ENCODE data around the gene ENOX1. TPM values are rescaled to one million over a fixed set of nuclear protein-coding genes. Genes with fewer than 3 reads are reported as not detected.

Gene ENOX1
- total RNA-seq, 4 donors from 2014 or later = 0.27 to 0.83 (median 0.53) TPM; not detected in 1

DNA sequence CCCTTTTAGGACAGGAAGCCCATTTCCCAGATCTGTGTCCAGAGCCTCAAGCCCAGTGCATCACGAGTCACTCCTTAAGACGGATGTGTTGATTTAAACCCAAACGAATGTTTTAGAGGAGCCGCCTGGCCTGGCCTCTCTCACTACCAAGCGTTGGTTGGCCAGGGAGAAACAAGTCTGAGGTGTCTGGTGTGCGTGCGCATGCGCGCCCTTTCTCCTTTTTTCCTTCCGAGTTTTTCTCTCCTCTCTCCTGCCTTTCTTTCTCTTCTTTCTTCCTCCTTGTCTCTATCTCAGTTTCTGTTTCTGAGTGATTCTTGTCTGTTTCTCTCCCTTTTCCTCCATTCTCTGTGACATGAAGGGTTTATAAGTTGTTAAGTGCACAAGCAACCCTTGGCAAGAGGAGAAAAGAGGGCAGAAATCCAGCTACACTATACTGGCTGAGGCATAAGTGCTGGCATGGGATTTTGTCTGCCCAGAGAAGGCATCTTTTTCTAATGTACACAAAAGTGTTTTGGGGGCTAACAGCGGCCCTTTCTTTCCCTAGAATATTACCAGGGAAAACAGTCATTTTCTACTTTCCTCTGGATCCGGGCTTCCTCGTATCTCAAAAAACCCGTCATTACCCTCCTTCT is 592.9 kb downstream of the ENOX1 start:
- Histone ChIP-seq H3K27me3 (no peaks in the 10 kb centered on the region), H3K9me3 (no peaks in the 10 kb centered on the region), H3K36me3 (no peaks in the 10 kb centered on the region), H3K27ac (no peak overlapping the region), H3K4me1 (no peaks in the 10 kb centered on the region), H3K4me3 (no peak overlapping the region)
- TF ChIP-seq CTCF (IDR thresholded peaks at IDR 0.05) (no peak), POLR2A (IDR thresholded peaks at IDR 0.05) (no peak)
- DNase-seq = no peak

DNA sequence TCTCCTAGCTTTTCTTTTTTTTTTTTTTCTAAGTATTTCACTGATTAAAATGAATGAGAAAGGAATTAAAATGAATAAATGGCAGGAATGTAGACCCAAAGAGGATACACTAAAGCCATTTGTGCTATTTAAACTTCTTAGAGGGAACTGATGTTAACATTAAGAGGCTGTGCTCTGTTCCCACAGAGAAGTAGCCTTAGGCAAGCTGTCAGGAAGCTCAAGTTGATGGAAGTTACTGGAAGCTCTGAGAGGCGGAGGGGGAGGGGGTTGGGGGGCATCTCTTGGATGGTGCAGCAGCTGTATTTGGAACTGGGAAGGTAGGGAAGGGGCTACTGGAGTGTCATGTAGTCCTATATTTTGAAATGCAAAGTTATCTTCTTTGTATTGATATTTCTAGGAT is 595.2 kb downstream of the ENOX1 start:
- Histone ChIP-seq H3K4me1 (no peaks in the 10 kb centered on the region), H3K36me3 (no peaks in the 10 kb centered on the region), H3K27me3 (no peaks in the 10 kb centered on the region), H3K4me3 (no peak overlapping the region), H3K9me3 (no peaks in the 10 kb centered on the region), H3K27ac (no peak overlapping the region)
- no peak for DNase-seq
- TF ChIP-seq POLR2A (IDR thresholded peaks at IDR 0.05) (no peak), CTCF (IDR thresholded peaks at IDR 0.05) (no peak)

DNA sequence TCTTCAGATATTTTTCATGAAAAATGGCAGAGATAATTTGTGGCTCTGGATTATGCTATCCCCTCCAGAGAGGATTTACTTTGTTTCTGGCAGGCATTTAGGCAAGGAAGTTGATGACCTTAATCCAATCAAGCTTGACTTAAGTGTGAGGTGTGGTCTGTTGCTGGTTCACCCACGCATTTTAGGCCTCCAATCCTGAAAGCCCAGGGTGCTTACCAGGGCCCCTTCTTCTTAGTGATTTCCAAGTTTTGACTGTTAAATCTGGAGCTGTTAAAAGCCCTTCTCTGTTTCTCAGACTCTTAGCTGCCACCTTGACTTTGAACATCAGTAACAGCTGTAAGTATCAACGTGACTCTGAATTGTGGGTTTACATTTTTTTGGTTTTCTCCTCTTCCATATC is 601.5 kb downstream of the ENOX1 start:
- Histone ChIP-seq H3K27ac (no peak overlapping the region), H3K36me3 (no peaks in the 10 kb centered on the region), H3K27me3 (no peaks in the 10 kb centered on the region), H3K4me3 (no peak overlapping the region), H3K9me3 (no peaks in the 10 kb centered on the region), H3K4me1 (no peaks in the 10 kb centered on the region)
- no peak for TF ChIP-seq CTCF (IDR thresholded peaks at IDR 0.05)
- DNase-seq = no peak

GRCh38 chr13:43180837-43181236 is 605.9 kb downstream of the ENOX1 start:
- H3K4me3 ChIP-seq = no peak overlapping the region
- DNase-seq = no peak
- no peak for TF ChIP-seq POLR2A (IDR thresholded peaks at IDR 0.05)
- TF ChIP-seq CTCF (IDR thresholded peaks at IDR 0.05) = no peak
- no peak overlapping the region for H3K27ac ChIP-seq
- H3K36me3 ChIP-seq = no peaks in the 10 kb centered on the region
- H3K4me1 ChIP-seq = no peaks in the 10 kb centered on the region
- no peaks in the 10 kb centered on the region for H3K9me3 ChIP-seq
- H3K27me3 ChIP-seq = no peaks in the 10 kb centered on the region

GRCh38 chr13:43180036-43180660 is 606.6 kb downstream of the ENOX1 start:
- H3K4me3 ChIP-seq = no peak overlapping the region
- H3K9me3 ChIP-seq = no peaks in the 10 kb centered on the region
- no peaks in the 10 kb centered on the region for H3K36me3 ChIP-seq
- H3K27me3 ChIP-seq = no peaks in the 10 kb centered on the region
- H3K27ac ChIP-seq = no peak overlapping the region
- TF ChIP-seq CTCF (IDR thresholded peaks at IDR 0.05) = no peak
- no peak for TF ChIP-seq POLR2A (IDR thresholded peaks at IDR 0.05)
- no peak for DNase-seq
- no peaks in the 10 kb centered on the region for H3K4me1 ChIP-seq
